Measurements from ENCODE around the gene PRSS35. TPM values are rescaled to one million over a fixed set of nuclear protein-coding genes. Genes with fewer than 3 reads are reported as not detected.

PRSS35 gene
- total and polyA plus RNA-seq, 2 experiments from 2014 or later, result 1.7 to 2.1 TPM

DNA sequence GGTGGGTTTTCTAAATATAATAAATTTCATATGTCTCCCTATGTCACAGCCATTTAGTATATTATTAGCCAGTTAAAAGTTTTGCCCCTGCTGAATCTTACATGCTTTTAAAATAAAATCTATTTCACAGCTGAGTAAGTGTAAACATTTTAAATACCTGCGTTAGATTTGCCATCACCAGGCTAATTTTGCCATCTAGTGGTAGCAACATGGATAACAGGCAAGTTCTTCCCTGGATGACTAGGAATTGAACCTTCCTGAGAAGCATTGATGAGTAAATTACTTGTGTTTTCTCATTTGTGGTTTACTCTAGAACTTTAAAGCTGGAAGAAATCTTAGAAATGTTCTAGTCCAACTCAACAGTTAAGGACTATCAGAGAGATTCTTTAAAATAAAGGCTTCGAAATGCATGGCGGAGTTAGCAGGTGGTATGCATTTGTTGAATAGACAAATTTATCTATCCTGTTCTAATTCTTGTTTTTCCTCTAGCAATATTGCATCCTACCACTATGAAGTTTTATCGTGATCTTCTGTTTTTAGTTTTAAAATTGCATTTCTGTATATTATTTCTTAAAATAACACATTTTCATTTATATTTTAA lies 2.6 kb downstream of the PRSS35 start:
- ATAC-seq (no peak), DNase-seq (ENCODE audit: low spot score) (peak; percentile 76)
- TF ChIP-seq, protein P1, sequence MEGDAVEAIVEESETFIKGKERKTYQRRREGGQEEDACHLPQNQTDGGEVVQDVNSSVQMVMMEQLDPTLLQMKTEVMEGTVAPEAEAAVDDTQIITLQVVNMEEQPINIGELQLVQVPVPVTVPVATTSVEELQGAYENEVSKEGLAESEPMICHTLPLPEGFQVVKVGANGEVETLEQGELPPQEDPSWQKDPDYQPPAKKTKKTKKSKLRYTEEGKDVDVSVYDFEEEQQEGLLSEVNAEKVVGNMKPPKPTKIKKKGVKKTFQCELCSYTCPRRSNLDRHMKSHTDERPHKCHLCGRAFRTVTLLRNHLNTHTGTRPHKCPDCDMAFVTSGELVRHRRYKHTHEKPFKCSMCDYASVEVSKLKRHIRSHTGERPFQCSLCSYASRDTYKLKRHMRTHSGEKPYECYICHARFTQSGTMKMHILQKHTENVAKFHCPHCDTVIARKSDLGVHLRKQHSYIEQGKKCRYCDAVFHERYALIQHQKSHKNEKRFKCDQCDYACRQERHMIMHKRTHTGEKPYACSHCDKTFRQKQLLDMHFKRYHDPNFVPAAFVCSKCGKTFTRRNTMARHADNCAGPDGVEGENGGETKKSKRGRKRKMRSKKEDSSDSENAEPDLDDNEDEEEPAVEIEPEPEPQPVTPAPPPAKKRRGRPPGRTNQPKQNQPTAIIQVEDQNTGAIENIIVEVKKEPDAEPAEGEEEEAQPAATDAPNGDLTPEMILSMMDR (conservative IDR thresholded peaks at IDR 0.05; ENCODE audit: low read depth in 2 of 2), result peak; percentile 89 to 98
- TF ChIP-seq, protein P2, sequence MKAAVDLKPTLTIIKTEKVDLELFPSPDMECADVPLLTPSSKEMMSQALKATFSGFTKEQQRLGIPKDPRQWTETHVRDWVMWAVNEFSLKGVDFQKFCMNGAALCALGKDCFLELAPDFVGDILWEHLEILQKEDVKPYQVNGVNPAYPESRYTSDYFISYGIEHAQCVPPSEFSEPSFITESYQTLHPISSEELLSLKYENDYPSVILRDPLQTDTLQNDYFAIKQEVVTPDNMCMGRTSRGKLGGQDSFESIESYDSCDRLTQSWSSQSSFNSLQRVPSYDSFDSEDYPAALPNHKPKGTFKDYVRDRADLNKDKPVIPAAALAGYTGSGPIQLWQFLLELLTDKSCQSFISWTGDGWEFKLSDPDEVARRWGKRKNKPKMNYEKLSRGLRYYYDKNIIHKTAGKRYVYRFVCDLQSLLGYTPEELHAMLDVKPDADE (IDR thresholded peaks at IDR 0.05), result no peak
- TF ChIP-seq CREB1 (CRISPR knock-in tag; IDR thresholded peaks at IDR 0.05; ENCODE audit: low read depth), result no peak
- TF ChIP-seq, protein P3, sequence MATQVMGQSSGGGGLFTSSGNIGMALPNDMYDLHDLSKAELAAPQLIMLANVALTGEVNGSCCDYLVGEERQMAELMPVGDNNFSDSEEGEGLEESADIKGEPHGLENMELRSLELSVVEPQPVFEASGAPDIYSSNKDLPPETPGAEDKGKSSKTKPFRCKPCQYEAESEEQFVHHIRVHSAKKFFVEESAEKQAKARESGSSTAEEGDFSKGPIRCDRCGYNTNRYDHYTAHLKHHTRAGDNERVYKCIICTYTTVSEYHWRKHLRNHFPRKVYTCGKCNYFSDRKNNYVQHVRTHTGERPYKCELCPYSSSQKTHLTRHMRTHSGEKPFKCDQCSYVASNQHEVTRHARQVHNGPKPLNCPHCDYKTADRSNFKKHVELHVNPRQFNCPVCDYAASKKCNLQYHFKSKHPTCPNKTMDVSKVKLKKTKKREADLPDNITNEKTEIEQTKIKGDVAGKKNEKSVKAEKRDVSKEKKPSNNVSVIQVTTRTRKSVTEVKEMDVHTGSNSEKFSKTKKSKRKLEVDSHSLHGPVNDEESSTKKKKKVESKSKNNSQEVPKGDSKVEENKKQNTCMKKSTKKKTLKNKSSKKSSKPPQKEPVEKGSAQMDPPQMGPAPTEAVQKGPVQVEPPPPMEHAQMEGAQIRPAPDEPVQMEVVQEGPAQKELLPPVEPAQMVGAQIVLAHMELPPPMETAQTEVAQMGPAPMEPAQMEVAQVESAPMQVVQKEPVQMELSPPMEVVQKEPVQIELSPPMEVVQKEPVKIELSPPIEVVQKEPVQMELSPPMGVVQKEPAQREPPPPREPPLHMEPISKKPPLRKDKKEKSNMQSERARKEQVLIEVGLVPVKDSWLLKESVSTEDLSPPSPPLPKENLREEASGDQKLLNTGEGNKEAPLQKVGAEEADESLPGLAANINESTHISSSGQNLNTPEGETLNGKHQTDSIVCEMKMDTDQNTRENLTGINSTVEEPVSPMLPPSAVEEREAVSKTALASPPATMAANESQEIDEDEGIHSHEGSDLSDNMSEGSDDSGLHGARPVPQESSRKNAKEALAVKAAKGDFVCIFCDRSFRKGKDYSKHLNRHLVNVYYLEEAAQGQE (IDR thresholded peaks at IDR 0.05; ENCODE audit: unreplicated experiment), result no peak

DNA sequence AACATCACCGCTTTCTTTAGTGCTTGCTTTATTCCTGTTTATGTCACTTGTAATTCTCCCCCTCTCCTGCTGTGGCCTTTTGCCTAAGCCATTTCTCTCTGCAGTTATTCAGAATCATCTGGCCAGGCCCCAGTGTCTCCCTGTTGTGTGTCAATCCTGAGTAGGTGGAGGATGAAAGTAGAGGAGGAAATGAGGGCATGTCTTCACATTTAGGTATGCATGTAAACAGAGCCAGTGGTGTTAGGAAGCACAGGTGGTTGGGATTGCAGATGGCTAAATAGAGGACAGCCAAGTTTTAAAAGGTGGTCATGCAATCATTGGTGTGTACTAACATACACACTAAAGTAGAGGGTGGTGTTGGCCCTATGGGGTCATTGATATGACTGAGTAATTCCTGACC lies 5.2 kb downstream of the PRSS35 start:
- H3K27me3 Mint-ChIP-seq (ENCODE audit: insufficient read depth, low read depth, poor library complexity), result peaks cover 5% of the 10 kb centered on the region
- Histone ChIP-seq H3F3A (replicated peaks; ENCODE audit: low read depth) (no peaks in the 10 kb centered on the region), H3K4me2 (0 out of 2 replicates have a peak overlapping the region, but pooled peaks have one; percentile 50), H3K27me3 (ENCODE audit: insufficient read depth) (peaks cover 12% of the 10 kb centered on the region), H3K4me3 (no peak overlapping the region), H3K27ac (ENCODE audit: low read depth) (peak overlapping the region; percentile 27; the same call in 1 of the 2 replicates), H3K4me1 (ENCODE audit: insufficient read depth) (peaks cover 18% of the 10 kb centered on the region), H3K36me3 (ENCODE audit: insufficient read depth) (no peaks in the 10 kb centered on the region), H3K9me2 (ENCODE audit: insufficient read depth) (no peaks in the 10 kb centered on the region), H2AFZ (no peak overlapping the region), H3K79me2 (replicated peaks; ENCODE audit: insufficient read depth) (no peaks in the 10 kb centered on the region), H4K20me1 (replicated peaks; ENCODE audit: insufficient read depth) (no peaks in the 10 kb centered on the region)
- peak overlapping the region; percentile 5; the same call in 1 of the 2 replicates for H3K27ac Mint-ChIP-seq
- peak; percentile 62 for ATAC-seq
- no peaks in the 10 kb centered on the region for H3K9me3 Mint-ChIP-seq
- H3K4me3 Mint-ChIP-seq, result no peak overlapping the region; the same call in 2 of the 3 replicates
- DNase-seq (ENCODE audit: low spot score), result peak; percentile 37
- TF ChIP-seq, protein P4, sequence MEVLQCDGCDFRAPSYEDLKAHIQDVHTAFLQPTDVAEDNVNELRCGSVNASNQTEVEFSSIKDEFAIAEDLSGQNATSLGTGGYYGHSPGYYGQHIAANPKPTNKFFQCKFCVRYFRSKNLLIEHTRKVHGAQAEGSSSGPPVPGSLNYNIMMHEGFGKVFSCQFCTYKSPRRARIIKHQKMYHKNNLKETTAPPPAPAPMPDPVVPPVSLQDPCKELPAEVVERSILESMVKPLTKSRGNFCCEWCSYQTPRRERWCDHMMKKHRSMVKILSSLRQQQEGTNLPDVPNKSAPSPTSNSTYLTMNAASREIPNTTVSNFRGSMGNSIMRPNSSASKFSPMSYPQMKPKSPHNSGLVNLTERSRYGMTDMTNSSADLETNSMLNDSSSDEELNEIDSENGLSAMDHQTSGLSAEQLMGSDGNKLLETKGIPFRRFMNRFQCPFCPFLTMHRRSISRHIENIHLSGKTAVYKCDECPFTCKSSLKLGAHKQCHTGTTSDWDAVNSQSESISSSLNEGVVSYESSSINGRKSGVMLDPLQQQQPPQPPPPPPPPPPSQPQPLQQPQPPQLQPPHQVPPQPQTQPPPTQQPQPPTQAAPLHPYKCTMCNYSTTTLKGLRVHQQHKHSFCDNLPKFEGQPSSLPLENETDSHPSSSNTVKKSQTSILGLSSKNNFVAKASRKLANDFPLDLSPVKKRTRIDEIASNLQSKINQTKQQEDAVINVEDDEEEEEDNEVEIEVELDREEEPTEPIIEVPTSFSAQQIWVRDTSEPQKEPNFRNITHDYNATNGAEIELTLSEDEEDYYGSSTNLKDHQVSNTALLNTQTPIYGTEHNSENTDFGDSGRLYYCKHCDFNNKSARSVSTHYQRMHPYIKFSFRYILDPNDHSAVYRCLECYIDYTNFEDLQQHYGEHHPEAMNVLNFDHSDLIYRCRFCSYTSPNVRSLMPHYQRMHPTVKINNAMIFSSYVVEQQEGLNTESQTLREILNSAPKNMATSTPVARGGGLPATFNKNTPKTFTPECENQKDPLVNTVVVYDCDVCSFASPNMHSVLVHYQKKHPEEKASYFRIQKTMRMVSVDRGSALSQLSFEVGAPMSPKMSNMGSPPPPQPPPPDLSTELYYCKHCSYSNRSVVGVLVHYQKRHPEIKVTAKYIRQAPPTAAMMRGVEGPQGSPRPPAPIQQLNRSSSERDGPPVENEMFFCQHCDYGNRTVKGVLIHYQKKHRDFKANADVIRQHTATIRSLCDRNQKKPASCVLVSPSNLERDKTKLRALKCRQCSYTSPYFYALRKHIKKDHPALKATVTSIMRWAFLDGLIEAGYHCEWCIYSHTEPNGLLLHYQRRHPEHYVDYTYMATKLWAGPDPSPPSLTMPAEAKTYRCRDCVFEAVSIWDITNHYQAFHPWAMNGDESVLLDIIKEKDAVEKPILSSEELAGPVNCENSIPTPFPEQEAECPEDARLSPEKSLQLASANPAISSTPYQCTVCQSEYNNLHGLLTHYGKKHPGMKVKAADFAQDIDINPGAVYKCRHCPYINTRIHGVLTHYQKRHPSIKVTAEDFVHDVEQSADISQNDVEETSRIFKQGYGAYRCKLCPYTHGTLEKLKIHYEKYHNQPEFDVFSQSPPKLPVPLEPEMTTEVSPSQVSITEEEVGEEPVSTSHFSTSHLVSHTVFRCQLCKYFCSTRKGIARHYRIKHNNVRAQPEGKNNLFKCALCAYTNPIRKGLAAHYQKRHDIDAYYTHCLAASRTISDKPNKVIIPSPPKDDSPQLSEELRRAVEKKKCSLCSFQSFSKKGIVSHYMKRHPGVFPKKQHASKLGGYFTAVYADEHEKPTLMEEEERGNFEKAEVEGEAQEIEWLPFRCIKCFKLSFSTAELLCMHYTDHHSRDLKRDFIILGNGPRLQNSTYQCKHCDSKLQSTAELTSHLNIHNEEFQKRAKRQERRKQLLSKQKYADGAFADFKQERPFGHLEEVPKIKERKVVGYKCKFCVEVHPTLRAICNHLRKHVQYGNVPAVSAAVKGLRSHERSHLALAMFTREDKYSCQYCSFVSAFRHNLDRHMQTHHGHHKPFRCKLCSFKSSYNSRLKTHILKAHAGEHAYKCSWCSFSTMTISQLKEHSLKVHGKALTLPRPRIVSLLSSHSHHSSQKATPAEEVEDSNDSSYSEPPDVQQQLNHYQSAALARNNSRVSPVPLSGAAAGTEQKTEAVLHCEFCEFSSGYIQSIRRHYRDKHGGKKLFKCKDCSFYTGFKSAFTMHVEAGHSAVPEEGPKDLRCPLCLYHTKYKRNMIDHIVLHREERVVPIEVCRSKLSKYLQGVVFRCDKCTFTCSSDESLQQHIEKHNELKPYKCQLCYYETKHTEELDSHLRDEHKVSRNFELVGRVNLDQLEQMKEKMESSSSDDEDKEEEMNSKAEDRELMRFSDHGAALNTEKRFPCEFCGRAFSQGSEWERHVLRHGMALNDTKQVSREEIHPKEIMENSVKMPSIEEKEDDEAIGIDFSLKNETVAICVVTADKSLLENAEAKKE (CRISPR knock-in tag; IDR thresholded peaks at IDR 0.05), result peak; percentile 10; the same call in 1 of the 2 replicates
- no peak for TF ChIP-seq ZNF114 (CRISPR knock-in tag; IDR thresholded peaks at IDR 0.05)
- no peaks in the 10 kb centered on the region for H3K36me3 Mint-ChIP-seq (ENCODE audit: low read depth)
- H3K4me1 Mint-ChIP-seq, result peaks cover 27% of the 10 kb centered on the region

More for the DNA sequence above, 2.6 kb downstream of the PRSS35 start:
- Mint-ChIP-seq H3K27ac (no peak overlapping the region), H3K9me3 (no peaks in the 10 kb centered on the region), H3K27me3 (ENCODE audit: insufficient read depth, low read depth, poor library complexity) (peaks cover 10% of the 10 kb centered on the region), H3K36me3 (ENCODE audit: low read depth) (no peaks in the 10 kb centered on the region), H3K4me3 (no peak overlapping the region), H3K4me1 (peaks cover 38% of the 10 kb centered on the region)
- H3K27me3 ChIP-seq (ENCODE audit: insufficient read depth), result peaks cover 12% of the 10 kb centered on the region
- H3K27ac ChIP-seq (ENCODE audit: low read depth), result no peak overlapping the region
- no peaks in the 10 kb centered on the region for H3F3A ChIP-seq (replicated peaks; ENCODE audit: low read depth)
- no peak overlapping the region for H2AFZ ChIP-seq
- H3K36me3 ChIP-seq (ENCODE audit: insufficient read depth), result no peaks in the 10 kb centered on the region
- no peaks in the 10 kb centered on the region for H3K79me2 ChIP-seq (replicated peaks; ENCODE audit: insufficient read depth)
- no peaks in the 10 kb centered on the region for H3K9me2 ChIP-seq (ENCODE audit: insufficient read depth)
- H3K4me3 ChIP-seq, result no peak overlapping the region
- H4K20me1 ChIP-seq (replicated peaks; ENCODE audit: insufficient read depth), result no peaks in the 10 kb centered on the region
- peaks cover 18% of the 10 kb centered on the region for H3K4me1 ChIP-seq (ENCODE audit: insufficient read depth)
- no peak overlapping the region for H3K4me2 ChIP-seq

All from GM23338 (cell line).